Epithelial cell of proximal tubule (primary cell): ENCODE data around the gene HOXD3. TPM values are rescaled to one million over a fixed set of nuclear protein-coding genes. Genes with fewer than 3 reads are reported as not detected.

Experiments used
- DNase-seq: peaks from one replicate; pipeline ENCODE4 v3.0.0-alpha.2; 2011; ENCODE audit warnings: low read depth
- H3K4me3 ChIP-seq: 2 replicates; pipeline ENCODE4 v1.5.1; 2011; ENCODE audit warnings: low read depth, mild to moderate bottlenecking, low read length
- CTCF ChIP-seq: conservative IDR thresholded peaks from 2 replicates; pipeline ENCODE4 v1.5.1; 2012; ENCODE audit warnings: low read depth, mild to moderate bottlenecking, low read length
- total RNA-seq: library from RNA; depleted of rRNA; stranded (reverse); fragments of >200 nt; gene quantifications from 2 replicates; pipeline ENCODE4 v1.2.3, GENCODE V29; 2015

The HOXD3 gene
- total RNA-seq, 1 donor from 2014 or later: 9.4 TPM

- no peak for TF ChIP-seq CTCF
- H3K4me3 ChIP-seq: peak overlapping the region; percentile 63
These were observed 25.9 kb upstream of the HOXD3 start for GRCh38 chr2:176130957-176131847.

GRCh38 chr2:176131848-176132158 is 25.3 kb upstream of the HOXD3 start:
- no peak for TF ChIP-seq CTCF
- DNase-seq: no peak
- H3K4me3 ChIP-seq: peak overlapping the region; percentile 63

More at GRCh38 chr2:176130957-176131847, 25.9 kb upstream of the HOXD3 start:
- no peak for DNase-seq

GRCh38 chr2:176132205-176133171 is 24.6 kb upstream of the HOXD3 start:
- peak overlapping the region; percentile 63 for H3K4me3 ChIP-seq
- TF ChIP-seq CTCF: no peak

DNA sequence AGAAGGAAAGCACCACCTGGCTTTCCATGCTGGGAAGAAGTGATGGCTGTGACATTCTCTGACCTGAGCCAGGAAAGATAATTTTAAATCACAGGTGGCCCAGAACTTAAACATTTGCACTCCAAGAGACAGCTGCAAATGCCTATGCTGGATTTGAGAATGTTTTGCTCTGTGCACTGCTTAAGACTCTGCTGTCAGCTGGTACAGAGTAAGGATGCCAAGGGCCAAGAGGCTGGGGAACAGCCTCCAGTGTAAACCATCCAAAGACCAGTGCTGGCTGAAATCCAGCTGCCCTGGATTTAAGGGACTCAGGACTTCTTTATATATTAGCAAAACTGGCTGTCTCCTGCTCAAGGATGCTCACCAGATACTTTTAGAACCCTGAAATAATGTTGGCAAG is 23.7 kb upstream of the HOXD3 start:
- peak overlapping the region; percentile 63 for H3K4me3 ChIP-seq
- TF ChIP-seq CTCF: no peak
- no peak for DNase-seq

More at GRCh38 chr2:176132205-176133171, 24.6 kb upstream of the HOXD3 start:
- no peak for DNase-seq

GRCh38 chr2:176134035-176134434 is 23.1 kb upstream of the HOXD3 start:
- H3K4me3 ChIP-seq: no peak overlapping the region
- no peak for TF ChIP-seq CTCF
- DNase-seq: no peak

- peak overlapping the region; percentile 10 for H3K4me3 ChIP-seq
- peak; percentile 15 for TF ChIP-seq CTCF
- no peak for DNase-seq
These were observed 22.1 kb upstream of the HOXD3 start for GRCh38 chr2:176135035-176135440.
